Cardiac fibroblast (primary cell): Measurements from ENCODE around the gene PDE4B.

Experiments
- DNase-seq, 2 donors: peaks; one replicate each; pipeline versions ENCODE4 v3.0.0 to v3.0.0-alpha.2; 2010; ENCODE audit warnings: low read depth in 2 of 2
- H3K4me3 ChIP-seq, 2 donors: replicated peaks in 1 of 2; 1 replicate in 1 of 2; 2 replicates in 1 of 2; pipeline ENCODE4 v1.5.1; 2011; ENCODE audit warnings: low read depth in 2 of 2, low read length in 2 of 2, mild to moderate bottlenecking in 2 of 2, moderate library complexity in 1 of 2
- TF ChIP-seq, protein P1 (sequence below): IDR thresholded peaks from one replicate; pipeline ENCODE4 v1.5.1; 2011; ENCODE audit warnings: low read depth, mild to moderate bottlenecking, low read length, inconsistent platforms

PDE4B gene

DNA sequence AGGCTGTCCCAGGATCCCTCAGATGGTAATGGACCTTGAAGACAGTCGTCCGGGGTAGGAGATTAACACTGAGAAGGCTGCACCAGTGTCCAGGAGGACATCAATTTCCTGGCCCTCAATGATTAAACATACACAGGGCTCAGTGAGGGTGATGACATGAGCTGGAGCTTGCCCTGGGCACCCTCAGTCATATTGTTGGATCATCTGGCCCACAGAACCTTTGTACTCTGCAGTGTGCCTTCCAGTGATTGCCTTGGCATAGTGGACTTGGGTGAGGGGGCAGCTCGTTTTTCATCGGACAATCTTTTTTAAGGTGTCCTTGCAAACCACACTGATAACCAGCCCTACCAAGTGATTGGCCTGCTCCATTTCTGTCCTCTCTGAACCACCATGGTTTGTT is 630.1 kb downstream of the PDE4B start:
- no peak for DNase-seq
- no peak overlapping the region for H3K4me3 ChIP-seq
- TF ChIP-seq, protein P1, sequence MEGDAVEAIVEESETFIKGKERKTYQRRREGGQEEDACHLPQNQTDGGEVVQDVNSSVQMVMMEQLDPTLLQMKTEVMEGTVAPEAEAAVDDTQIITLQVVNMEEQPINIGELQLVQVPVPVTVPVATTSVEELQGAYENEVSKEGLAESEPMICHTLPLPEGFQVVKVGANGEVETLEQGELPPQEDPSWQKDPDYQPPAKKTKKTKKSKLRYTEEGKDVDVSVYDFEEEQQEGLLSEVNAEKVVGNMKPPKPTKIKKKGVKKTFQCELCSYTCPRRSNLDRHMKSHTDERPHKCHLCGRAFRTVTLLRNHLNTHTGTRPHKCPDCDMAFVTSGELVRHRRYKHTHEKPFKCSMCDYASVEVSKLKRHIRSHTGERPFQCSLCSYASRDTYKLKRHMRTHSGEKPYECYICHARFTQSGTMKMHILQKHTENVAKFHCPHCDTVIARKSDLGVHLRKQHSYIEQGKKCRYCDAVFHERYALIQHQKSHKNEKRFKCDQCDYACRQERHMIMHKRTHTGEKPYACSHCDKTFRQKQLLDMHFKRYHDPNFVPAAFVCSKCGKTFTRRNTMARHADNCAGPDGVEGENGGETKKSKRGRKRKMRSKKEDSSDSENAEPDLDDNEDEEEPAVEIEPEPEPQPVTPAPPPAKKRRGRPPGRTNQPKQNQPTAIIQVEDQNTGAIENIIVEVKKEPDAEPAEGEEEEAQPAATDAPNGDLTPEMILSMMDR = no peak
